Gastrocnemius medialis (tissue), 4 donors: Measurements from ENCODE around the gene NUP205.

ENCODE experiments used
- POLR2A ChIP-seq, 2 donors: fragments of 450-650 bp; IDR thresholded peaks; one replicate each; pipeline ENCODE4 v1.6.1; 2017; ENCODE audit warnings: antibody characterized with exemption in 2 of 2, mild to moderate bottlenecking in 2 of 2, moderate library complexity in 2 of 2
- TF ChIP-seq, protein P1 (sequence below), 5 experiments: fragments of 450-650 bp in 3 of 5; fragments of 200-600 bp in 2 of 5; sonication (generic) in 2 of 5; IDR thresholded peaks in 4 of 5; conservative IDR thresholded peaks in 1 of 5; 1 replicate in 4 of 5; 2 replicates in 1 of 5; pipeline ENCODE4 v1.5.1; 2016 to 2019; ENCODE audit warnings: antibody characterized with exemption in 5 of 5, mild to moderate bottlenecking in 3 of 5, moderate library complexity in 3 of 5

DNA sequence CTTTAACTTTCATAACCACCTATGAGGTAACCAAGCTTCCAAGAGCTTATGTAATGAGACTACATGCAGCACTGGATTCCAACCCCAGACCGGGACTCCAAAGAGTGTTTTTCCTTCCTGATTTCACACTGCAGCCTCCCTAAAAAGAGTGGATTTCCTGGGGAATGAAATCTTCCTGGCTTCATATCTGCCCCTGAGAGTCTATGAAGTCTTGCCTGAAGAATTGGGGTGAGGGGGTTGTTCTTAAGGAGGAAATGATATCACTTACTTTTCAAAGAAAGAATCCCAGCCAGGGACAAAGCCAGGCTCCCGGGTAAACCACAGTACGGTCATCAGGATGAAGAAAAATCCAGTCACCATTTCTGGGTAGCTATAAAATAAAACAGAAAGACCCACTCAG is 134.3 kb downstream of the NUP205 start:
- TF ChIP-seq, protein P1, sequence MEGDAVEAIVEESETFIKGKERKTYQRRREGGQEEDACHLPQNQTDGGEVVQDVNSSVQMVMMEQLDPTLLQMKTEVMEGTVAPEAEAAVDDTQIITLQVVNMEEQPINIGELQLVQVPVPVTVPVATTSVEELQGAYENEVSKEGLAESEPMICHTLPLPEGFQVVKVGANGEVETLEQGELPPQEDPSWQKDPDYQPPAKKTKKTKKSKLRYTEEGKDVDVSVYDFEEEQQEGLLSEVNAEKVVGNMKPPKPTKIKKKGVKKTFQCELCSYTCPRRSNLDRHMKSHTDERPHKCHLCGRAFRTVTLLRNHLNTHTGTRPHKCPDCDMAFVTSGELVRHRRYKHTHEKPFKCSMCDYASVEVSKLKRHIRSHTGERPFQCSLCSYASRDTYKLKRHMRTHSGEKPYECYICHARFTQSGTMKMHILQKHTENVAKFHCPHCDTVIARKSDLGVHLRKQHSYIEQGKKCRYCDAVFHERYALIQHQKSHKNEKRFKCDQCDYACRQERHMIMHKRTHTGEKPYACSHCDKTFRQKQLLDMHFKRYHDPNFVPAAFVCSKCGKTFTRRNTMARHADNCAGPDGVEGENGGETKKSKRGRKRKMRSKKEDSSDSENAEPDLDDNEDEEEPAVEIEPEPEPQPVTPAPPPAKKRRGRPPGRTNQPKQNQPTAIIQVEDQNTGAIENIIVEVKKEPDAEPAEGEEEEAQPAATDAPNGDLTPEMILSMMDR (IDR thresholded peaks at IDR 0.05 in 4 of 5, conservative IDR thresholded peaks at IDR 0.05 in 1 of 5) = no peak
- no peak for TF ChIP-seq POLR2A (IDR thresholded peaks at IDR 0.05)
